ENCODE data around the gene PCDH10. TPM values are rescaled to one million over a fixed set of nuclear protein-coding genes. Genes with fewer than 3 reads are reported as not detected.

PCDH10 gene
- total RNA-seq, 4 donors from 2014 or later: 0.37 to 0.39 TPM; not detected in 2

- TF ChIP-seq CTCF (IDR thresholded peaks at IDR 0.05): no peak
- TF ChIP-seq POLR2A (IDR thresholded peaks at IDR 0.05): no peak
- no peak overlapping the region for H3K4me3 ChIP-seq (ENCODE audit: low read depth, poor library complexity, severe bottlenecking)
- WGBS, 2 donors: 81 to 88% methylated on average over 2 of the region's 2 CpGs
- intact Hi-C loops (cut with DNase I; ENCODE audit: low total_unique reads): no loop called here
- no peak for DNase-seq (ENCODE audit: low spot score in 2 of 2)
Measured at GRCh38 chr4:133156556-133156955, 7.5 kb downstream of the PCDH10 start.

GRCh38 chr4:133157460-133158160 lies 8.5 kb downstream of the PCDH10 start:
- WGBS, 2 donors: 65% methylated on average over 5 of the region's 5 CpGs
- TF ChIP-seq POLR2A (IDR thresholded peaks at IDR 0.05): no peak
- TF ChIP-seq CTCF (IDR thresholded peaks at IDR 0.05): no peak
- no peak for DNase-seq (ENCODE audit: low spot score in 2 of 2)
- intact Hi-C loops (cut with DNase I; ENCODE audit: low total_unique reads): no loop called here
- no peak overlapping the region for H3K4me3 ChIP-seq (ENCODE audit: low read depth, poor library complexity, severe bottlenecking)

DNA sequence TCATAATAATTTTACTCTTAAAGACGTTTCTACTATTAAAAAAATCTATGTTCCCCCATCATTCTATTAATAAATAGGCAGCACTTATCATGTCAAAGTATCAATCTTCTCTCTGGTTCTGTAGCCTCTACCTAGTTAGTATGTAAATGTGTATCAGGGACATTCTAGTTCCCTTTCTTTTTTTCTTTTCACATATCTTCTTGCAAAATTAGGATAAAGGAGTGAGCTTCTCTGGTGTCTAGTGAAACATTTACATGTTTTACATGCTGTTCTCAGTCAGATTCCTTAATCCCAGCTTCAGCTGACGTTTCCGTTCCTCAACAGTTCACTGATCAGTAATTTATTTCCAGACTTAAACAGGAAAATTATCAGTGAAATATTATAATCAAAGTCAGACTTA lies 11.8 kb downstream of the PCDH10 start:
- WGBS, 2 donors: 60 to 64% methylated on average over 3 of the region's 3 CpGs
- intact Hi-C loops (cut with DNase I; ENCODE audit: low total_unique reads): no loop called here
- H3K4me3 ChIP-seq (ENCODE audit: low read depth, poor library complexity, severe bottlenecking): no peak overlapping the region
- no peak for DNase-seq (ENCODE audit: low spot score in 2 of 2)
- no peak for TF ChIP-seq CTCF (IDR thresholded peaks at IDR 0.05)
- TF ChIP-seq POLR2A (IDR thresholded peaks at IDR 0.05): no peak

GRCh38 chr4:133161570-133162295 lies 12.6 kb downstream of the PCDH10 start:
- intact Hi-C loops (cut with DNase I; ENCODE audit: low total_unique reads): no loop called here
- no peak for TF ChIP-seq CTCF (IDR thresholded peaks at IDR 0.05)
- TF ChIP-seq POLR2A (IDR thresholded peaks at IDR 0.05): no peak
- H3K4me3 ChIP-seq (ENCODE audit: low read depth, poor library complexity, severe bottlenecking): no peak overlapping the region
- DNase-seq (ENCODE audit: low spot score in 2 of 2): no peak
- WGBS, 2 donors: 73 to 84% methylated on average over 2 of the region's 2 CpGs

- 90 to 92% methylated on average over 8 of the region's 8 CpGs for WGBS, 2 donors
- no peak for DNase-seq (ENCODE audit: low spot score in 2 of 2)
- no peak overlapping the region for H3K4me3 ChIP-seq (ENCODE audit: low read depth, poor library complexity, severe bottlenecking)
- no peak for TF ChIP-seq CTCF (IDR thresholded peaks at IDR 0.05)
- no peak for TF ChIP-seq POLR2A (IDR thresholded peaks at IDR 0.05)
- intact Hi-C loops (cut with DNase I; ENCODE audit: low total_unique reads): no loop called here
Measured at GRCh38 chr4:133162941-133163340, 13.8 kb downstream of the PCDH10 start.
